Ammon's horn (tissue), 1 donor: ENCODE data around the gene P2RY6.

Source experiments
- DNase-seq: peaks from one replicate; pipeline ENCODE4 v3.0.0-alpha.2; 2016; ENCODE audit warnings: low spot score

Gene P2RY6

DNA sequence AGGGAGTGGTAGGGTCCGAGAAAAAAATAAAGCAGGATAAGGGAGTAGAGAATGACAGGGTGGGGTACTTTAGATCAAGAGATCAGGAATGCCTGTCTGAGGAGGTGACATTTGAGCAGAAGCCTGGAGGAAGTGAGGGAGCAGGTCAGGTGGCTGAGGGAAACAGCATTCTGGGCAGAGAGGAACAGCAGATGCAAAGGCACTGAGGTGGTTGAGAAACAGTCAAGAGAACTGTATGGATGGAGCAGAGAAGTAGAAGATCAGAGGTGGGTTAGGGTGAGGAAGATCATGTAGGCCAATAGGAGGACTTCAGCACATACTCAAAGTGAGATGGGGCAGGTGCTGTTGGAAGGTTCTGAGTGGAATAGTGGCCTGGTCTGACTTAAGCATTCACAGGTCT is 44.3 kb downstream of the P2RY6 start:
- no peak for DNase-seq

DNA sequence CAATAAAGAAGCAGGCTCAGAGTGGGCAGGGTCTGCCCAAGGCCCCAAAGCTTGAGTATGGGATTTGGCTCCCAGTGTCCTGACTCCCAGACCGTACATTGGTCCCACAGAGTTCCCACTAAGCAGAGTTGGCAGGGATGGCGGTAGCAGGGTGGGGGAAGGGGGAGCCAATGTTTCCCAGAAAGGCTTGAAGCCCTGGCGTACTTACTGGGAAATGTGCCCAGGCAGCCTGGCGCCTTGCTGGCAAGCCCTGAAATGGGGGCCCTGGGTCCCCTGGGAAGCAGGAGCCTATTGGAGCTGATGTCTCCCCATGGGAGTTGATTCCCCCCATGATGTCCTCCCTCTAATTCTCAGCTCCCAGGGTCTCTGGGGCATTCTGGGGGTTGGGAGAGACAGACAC is 45.2 kb downstream of the P2RY6 start:
- DNase-seq = peak; percentile 88

DNA sequence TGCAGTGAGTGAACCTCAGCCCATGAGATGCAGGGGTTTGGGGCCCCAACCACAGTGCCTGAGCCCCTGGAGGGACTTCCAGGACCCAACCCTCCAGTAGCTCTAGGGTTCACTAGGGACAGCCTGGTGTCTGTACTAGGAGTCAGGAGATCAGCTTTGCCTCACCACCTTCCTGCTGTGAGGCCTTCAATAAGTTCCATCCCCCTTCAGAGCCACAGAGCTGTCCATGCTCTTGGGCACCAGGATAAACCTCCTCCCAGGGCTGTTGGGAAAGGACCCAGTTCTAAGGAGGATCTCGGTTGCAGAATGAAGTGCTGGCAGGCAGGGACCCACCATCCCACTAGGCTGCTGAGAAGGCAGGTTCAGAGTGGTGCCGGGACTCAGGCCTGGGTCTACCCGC is 45.7 kb downstream of the P2RY6 start:
- DNase-seq = no peak

DNA sequence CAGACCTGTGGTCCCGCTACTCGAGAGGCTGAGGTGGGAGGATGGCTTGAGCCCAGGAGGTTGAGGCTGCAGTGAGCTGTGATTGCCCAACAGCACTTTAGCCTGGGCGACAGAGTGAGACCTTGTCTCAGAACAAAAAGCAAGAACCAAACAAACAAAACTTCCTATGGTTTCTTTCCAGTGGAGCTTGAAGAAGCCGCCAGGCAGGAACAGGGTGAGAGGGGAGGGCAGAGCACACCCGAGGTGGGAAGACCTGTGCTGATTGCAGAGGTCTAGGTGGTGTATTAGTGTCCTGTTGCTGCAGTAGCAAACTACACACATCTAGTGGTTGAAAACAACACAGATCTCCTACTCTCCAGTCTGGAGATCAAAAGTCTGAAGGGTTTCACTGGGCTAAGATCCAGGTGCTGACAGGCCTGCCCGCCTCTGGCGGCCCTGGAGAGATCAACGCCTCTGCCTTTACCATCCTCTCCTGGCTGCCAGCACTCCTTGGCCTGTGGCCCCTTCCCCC is 46.4 kb downstream of the P2RY6 start:
- DNase-seq = no peak

DNA sequence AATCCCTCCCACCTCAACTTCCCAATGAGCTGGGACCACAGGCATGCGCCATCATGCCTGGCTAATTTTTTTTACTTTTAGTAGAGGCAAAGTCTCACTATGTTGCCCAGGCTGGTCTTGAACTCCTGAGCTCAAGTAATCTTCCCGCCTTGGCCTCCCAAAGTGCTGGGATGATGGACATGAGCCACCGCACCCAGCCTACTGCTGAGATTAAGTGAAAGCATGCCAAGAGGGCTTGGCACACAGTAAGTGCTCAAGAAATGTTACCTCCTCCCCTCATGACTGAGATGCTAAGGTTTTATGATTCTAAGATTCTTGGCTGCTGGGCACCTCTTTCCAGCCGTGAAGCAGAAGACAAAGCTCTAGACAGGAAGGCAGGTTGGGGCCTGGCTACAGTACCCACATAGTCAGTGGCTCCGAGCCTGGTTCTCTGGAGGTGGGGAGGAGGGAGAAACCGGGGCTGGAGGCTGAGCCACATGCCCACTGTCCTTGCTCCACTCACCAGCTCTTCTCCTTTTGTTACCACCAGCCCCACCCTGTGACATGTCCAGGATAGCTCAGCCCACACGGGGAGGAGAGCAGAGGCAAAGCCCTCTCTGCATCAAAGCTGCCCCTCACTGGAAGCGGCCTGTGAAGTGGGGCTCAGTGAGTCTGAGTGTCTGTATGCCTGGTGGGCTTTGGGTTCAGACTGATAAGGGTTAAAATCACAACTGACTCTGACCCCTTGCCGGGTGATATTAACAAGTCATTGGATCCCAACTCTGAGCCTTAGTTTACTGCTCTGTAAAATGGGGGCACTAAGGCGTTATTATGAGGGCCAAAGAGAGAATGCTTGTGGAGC is 48.8 kb downstream of the P2RY6 start:
- no peak for DNase-seq

DNA sequence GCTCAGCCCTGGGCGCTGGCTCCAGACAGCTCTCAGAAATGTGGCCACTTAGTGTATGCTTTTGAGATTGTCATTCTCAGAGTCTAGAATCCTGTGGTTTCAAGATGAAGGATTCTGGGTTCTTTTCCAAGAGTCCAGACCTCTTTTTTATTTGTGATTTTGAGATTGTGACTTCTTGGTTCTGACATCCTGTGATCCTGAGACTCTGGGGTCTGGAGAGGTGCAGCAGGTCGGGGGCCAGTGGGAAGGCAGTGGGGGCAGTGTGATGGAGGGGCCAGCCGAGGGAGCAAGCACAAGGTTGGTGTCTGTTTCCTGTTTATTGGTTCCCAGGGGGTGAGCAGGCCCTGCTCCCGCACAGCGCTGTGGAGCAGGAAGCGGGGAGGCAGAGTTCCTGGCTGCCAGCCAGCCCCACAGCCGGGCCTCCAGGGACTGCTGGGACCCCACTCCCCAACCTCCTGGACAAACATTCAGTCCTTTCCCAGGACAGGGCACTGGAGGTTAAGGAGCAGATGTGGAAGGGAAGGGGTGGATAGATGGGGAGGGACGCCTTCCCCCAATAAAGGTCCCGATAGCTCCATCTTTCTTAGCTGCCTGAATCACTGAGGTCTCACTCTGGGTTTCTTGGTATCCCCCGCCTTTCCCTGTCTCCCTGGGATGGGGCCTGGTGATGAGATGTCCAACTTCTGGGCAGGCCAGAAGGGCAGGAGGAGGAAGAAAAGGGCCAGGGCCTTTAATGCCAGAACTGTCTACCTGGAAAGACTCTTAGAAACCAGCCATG is 49.7 kb downstream of the P2RY6 start:
- DNase-seq = no peak

GRCh38 chr11:73322382-73323306 is 50.5 kb downstream of the P2RY6 start:
- DNase-seq = no peak

- DNase-seq = peak; percentile 49
Observed at GRCh38 chr11:73323464-73323863, 51.3 kb downstream of the P2RY6 start.

DNA sequence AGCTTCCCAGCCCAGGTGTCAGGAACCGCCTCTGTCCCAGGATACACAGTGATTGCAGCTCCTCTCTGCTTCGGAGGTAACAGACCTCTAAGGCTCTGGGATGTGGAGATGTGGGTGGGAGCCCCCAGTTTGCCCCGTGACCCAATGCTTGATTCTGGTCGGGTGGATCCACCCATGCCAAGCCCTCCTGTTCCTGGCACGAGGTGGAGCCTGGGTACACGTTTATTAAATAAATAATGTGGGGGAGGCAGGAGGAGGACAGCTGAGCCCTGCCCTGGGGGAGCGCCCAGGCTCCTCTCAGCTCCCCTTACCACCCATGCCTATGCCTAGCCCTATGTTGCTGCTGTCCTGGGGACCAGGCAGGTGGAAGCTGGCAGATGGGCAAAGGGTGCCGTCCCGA is 52.0 kb downstream of the P2RY6 start:
- no peak for DNase-seq

DNA sequence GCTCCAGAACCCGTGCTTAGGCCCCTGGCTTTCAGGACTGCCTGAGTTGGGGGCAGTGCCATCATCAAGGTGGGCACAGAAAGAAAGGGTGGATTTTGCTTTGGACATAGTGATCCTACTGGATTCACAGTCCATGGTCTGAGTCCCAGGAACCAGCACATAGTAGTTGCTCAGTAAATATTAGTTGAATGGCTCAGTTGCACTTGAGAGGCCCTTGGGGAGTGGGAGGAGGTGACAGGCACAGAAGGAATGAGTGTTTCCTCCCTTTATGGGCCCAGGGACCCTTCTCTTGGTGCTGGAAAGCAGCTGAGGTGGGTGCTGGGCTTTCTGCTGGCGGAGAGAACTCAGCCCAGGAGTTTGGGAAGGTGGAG is 52.5 kb downstream of the P2RY6 start:
- no peak for DNase-seq

DNA sequence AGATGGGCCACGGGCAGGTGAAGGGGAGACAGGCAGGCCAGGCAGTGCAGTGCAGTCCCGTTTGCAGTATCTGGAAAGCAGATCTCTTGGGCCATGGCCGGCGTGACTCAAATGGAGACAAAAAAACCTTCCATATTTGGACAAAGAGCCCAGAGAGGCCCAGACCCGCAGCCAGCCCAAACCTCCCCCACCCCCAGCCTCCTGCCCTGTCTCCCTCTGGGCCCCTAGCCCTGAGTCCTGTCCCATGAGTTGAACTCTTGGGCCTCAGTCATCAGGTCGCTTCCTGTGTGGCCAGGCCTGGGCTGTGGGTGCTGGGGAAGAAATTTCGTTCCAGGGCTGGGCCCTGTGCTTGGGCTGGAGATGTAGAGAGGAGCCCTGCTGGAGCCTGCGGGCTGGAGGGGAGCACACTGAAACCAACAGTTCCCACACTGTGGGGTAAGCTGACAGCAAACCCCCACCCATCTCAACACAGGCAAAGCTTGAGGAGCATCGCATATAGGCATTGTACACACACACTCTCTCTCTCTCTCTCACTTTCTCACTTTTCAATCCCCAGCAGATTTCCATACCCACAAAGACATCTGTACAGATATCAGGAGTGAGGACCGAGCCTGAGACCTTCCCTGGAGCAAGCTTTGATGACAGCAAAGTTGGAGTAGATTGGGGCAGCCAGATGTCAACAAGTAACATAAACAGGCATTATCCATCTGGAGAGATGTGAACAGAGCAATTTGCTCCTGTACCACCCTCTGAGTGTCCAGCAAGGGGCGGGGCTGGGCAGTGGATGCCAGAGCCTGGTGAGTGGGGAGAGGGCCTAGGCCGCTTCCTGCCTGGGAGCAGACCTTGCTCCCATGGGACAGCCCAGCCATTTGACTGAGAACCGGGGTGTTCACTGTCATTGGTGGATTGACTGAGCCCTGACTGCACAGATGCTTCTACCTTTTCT is 53.2 kb downstream of the P2RY6 start:
- DNase-seq = no peak

- DNase-seq = no peak
Observed at GRCh38 chr11:73326929-73327811, 55.0 kb downstream of the P2RY6 start.

GRCh38 chr11:73327812-73328364 is 55.8 kb downstream of the P2RY6 start:
- DNase-seq = no peak

DNA sequence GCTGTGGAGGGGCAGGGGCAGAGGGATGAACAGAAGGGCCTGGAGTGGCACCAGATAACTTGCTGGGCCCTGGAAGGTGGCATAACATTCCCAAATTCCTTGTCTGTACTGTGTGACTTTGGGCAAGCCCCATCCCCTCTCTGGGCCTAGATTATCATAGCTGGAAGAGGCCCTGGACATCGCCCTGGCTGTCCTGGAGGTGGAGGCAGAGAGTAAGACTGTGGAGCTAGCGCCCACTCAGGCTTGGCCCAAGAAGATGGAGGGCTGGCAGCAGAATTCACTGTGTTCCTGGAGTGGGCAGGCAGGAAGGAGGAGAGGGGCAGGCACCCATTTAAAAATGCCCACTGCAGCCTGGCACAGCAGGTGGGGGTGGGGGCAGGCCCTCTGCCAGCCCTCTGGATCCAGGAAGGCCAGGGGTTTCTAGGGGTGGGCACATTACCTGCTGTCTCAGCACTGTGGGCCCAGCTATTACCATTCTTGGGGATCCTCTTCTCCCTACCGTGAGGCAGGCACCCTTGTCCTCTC is 58.5 kb downstream of the P2RY6 start:
- DNase-seq = no peak

DNA sequence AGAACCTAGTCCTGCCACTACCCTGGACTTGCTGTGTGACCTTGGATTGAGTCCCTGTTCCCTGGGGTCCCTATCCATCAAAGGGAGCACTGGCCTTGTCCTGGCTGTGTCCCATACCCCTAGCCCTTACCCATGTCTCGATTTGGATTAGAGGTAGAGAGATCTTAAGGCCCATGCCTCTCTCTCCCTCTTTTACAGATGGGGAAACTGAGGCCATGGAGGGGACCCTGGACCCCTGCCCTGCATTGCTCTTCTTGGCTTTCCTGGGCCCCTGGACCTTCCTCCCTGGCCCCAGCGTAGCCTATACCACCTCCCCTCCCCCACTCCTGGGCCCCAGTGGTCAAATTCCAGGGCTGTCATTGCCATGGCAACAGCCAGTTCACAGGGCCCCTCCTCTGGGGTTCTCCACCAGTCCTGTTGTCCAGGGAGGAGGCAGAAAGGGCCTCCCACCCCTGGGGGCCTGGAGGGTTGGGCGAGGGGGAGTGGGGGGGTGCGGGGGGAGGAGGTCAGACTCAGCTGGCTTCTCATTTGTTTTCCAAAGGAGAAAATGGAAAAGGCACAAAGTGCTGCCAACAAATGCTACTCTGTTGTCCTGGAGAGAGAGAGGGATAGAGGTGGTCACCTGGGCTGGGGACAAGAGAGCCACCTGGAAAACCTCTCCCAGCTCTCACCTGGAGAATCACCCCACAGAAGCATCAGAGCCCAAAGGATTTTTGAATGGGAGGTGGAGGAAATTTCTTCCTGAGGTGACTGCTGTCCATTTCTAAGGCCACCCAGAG is 59.2 kb downstream of the P2RY6 start:
- DNase-seq = no peak

GRCh38 chr11:73333173-73333572 is 61.0 kb downstream of the P2RY6 start:
- DNase-seq = no peak

DNA sequence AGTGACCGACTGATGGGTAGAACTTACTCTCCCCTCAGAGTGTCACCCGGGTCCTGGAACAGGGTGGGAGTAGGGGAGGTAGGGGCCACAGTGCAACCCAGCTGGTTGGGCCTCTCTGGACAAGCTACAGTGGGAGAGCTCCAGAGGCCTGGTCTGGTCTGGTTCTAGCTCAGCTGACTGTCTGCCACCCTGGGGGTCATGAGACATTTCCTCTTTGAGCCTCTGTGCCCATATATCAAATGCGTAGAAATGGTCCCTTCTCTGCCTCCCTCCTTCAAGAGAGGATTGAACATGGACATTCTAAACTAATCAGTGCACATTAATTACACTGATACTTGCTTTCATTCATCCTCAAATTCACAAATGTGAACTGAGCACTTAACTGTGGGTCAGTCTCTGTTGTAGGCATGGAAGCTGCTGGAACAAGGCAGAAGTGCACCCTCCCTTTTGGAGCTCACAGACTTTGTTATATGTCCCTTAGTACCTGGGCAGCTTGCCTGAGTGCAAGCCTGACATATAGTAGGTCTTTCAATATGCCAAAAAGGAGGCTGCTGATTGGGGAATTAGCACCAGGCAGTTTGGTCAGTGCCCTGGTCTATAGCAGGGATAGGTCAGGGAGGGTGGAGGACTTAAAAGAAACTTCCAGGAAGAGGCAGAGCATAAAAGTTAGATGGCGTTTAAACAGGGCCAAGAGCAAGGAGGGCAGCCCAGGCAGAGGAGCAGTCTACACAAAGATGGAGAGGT is 61.7 kb downstream of the P2RY6 start:
- DNase-seq = no peak
